Adrenal gland (tissue), 5 donors: ENCODE data around the gene TRIO.

Experiments used
- CTCF ChIP-seq, 6 experiments: fragments of 450-650 bp in 4 of 6; fragments of 200-600 bp in 2 of 6; sonication (generic) in 1 of 6; IDR thresholded peaks; 1 replicate in 5 of 6; 2 replicates in 1 of 6; pipeline versions ENCODE4 v1.5.1 to v1.8.0; 2016 to 2021; ENCODE audit warnings: antibody characterized with exemption in 6 of 6, mild to moderate bottlenecking in 2 of 6, moderate library complexity in 1 of 6
- POLR2A ChIP-seq, 2 donors: fragments of 450-650 bp; IDR thresholded peaks; one replicate each; pipeline ENCODE4 v1.6.1; 2017; ENCODE audit warnings: antibody characterized with exemption in 2 of 2, mild to moderate bottlenecking in 2 of 2, moderate library complexity in 1 of 2
- donor health status: DM: no; HTN: no; CAD: no.

- TF ChIP-seq POLR2A (IDR thresholded peaks at IDR 0.05) (no peak), CTCF (IDR thresholded peaks at IDR 0.05) (no peak)
These were observed 288.4 kb downstream of the TRIO start for GRCh38 chr5:14431534-14431933.
